Stimulated activated CD8-positive, alpha-beta memory T cell treated with anti-CD3 and anti-CD28 coated beads, Interleukin-15, amount 100 ng/mL, for 4 hours (primary cell): ENCODE results near the gene SPON1.
"Not testable (repeated sequence)": the region's sequence is repeated elsewhere in the genome, so short reads cannot be mapped to it uniquely, and the experiment has no call there.

ENCODE experiments used
- DNase-seq, 2 donors: peaks; one replicate each; pipeline ENCODE4 v3.0.0-alpha.2; 2020; ENCODE audit warnings: low read depth in 2 of 2

Gene SPON1

DNA sequence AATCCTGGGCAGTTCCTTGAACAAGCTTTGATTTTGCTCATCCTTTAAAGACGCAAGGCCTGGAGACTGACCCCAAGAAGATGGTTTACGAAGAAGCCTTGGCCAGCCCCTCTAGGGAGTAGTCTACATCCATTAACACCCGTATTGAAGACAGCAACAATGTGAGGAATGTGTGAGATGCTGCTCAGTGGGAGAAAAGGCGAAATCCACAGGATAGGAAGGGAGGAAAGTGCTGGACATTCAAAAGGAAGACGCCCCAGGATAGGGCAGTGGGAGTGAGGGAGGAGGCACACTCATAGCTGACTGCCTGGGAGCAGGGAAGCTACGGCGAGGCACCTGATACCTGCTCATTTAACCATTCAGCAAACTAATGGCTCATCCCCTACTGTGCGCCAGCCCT, 282.4 kb downstream of the SPON1 start:
- DNase-seq: no peak

GRCh38 chr11:14245444-14245843, 282.9 kb downstream of the SPON1 start:
- DNase-seq: no peak

DNA sequence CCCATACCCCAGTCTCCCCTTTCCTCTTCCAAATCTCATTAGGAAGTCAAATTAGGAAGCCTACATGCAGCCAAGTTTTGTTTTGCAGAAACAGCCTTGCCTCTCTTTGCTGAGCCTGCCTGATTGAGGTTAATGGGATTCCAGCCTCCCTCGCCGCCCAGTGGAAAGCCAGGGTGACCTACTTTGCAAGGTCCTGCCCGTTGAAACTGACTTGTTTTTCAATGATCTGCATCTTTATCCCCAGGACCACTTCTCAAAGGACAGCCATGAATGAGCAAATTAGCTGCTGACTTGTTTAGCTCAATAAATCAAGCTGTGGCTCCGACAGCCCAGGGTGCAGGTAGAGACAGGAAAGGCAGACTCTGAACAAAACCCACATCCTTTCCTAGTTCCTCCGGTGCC, 286.1 kb downstream of the SPON1 start:
- no peak for DNase-seq

DNA sequence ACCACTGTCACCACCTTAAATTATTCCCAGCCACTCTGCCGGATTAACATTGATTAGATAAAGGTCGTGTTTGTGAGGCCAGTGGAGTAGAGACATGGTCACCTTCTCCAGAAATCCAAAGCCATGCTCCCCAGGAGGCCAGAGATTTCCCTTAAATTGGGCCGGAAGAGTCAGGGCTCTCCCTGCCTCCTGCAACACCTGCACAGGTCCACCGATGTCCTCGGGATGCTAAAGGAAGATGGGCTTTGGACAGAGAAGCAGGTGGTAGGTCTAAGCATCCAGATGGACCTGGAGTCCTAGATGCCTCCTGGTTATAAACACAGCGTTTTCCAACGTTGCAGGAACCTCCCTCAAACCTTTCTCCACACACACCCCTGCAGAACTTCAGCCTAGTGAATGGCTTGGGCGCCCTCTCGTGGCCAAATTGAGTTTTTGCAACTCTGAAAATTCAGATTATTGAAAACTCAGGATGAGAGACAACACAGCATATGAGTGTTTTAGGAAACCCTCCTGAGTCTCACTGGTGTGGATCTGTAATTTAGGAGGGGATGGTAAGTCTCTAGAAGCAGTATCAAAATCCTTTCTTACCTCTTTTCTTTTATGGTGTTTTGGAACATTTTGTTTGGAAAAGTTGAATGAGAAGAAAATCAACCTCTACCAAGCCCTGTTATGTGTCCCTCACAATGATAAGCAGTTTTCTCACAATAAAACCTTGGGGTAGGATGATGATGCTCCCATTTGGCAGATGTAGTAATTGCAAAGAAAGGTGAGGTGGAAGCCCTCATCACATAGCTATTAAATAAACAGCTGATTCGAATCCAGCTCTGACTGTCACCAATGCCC, 286.8 kb downstream of the SPON1 start:
- DNase-seq: peak; percentile 19 to 41

DNA sequence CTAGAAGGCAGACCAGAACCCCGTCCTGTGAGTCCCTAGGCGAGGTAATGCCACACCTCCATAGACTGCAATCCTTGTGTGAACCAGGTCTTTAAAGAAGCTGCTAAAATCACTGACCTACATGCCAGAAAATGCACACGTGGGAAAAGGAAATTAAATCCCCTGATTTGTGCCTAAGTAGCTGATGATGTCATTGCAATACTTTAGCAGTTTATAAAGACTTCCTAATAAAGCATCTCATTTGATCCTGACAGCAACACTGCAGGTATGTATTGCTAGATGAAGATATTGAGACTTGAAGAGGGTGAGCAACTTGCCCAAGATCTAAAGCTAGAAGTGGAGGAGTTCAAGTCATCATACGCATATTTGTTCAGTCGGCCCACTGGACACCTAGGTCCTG, 289.2 kb downstream of the SPON1 start:
- no peak for DNase-seq

DNA sequence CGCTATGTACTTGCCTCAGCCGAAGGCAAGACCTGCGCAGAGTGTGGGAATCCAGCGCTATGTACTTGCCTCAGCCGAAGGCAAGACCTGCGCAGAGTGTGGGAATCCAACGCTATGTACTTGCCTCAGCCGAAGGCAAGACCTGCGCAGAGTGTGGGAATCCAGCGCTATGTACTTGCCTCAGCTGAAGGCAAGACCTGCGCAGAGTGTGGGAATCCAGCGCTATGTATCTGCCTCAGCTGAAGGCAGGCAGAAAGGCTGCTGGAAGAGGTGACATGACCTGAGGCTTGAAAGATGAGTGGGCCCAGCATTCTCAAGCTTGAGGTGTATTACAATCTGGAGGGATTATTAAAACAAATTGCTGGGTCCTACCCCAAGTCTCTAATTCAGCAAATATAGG, 290.0 kb downstream of the SPON1 start:
- DNase-seq: not testable (repeated sequence)

- DNase-seq: no peak
Observed at GRCh38 chr11:14253421-14253820, 290.9 kb downstream of the SPON1 start.

- no peak for DNase-seq
Observed at GRCh38 chr11:14253840-14254239, 291.3 kb downstream of the SPON1 start.

GRCh38 chr11:14254533-14255237, 292.2 kb downstream of the SPON1 start:
- no peak for DNase-seq

- no peak for DNase-seq
Observed at GRCh38 chr11:14255238-14255534, 292.7 kb downstream of the SPON1 start.

GRCh38 chr11:14258221-14258935, 295.9 kb downstream of the SPON1 start:
- no peak for DNase-seq

DNA sequence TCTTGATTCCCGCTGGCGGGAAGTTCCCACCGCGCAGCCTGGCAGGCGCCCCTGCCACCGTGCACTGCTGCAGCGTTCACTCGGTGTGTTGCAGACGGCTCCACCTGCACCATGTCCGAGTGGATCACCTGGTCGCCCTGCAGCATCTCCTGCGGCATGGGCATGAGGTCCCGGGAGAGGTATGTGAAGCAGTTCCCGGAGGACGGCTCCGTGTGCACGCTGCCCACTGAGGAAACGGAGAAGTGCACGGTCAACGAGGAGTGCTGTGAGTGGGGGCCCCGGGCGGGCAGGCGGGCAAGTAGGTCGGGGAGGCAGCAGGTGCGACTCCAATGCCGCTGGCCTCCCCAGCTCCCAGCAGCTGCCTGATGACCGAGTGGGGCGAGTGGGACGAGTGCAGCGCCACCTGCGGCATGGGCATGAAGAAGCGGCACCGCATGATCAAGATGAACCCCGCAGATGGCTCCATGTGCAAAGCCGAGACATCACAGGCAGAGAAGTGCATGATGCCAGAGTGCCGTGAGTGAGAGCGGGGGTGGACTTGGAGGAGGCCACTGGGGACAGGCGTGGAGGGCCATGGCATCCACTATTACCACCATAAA, 296.8 kb downstream of the SPON1 start:
- DNase-seq: no peak

- DNase-seq: no peak
Observed at GRCh38 chr11:14259878-14260277, 297.4 kb downstream of the SPON1 start.

DNA sequence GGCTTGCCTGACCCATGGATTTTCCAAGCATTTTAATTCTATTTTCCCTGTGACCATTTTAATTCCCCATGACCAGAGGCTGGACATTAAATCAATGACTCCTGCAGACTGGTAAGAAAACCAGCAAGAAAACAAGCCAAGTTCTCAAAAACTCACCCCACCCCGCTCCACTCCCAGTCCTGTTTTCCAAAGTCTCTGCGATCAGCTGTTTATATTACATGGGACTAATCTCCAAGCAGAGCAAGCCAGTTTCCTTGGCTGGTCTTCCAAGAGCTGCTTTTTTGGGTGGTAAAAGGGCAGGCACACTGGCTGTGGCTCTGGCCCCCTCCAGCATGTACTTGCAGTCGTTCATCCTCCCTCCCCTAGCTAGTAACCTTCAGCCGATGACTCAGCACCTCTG, 298.5 kb downstream of the SPON1 start:
- no peak for DNase-seq

DNA sequence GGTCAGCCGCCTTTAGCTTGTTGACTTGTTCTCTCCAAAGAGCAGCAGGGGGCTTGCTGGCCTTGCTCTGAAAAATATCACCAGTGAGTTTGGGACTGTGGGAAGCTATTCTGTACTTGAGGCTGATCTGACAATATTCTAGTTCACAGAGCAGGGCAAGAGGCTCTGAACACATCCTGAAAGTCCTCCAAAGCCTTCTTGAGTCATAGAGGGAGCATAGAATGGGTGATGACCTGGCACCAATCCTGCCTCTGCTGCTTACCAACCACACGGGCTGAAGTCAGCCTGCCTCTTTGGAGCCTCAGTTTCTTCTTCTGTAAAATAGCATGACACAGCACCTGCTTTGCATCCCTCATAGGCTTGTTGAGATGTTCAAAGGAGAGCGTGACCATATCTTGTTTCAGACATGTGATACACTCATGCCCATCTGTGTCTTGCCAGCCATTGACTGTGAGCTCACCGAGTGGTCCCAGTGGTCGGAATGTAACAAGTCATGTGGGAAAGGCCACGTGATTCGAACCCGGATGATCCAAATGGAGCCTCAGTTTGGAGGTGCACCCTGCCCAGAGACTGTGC, 299.8 kb downstream of the SPON1 start:
- DNase-seq: no peak

DNA sequence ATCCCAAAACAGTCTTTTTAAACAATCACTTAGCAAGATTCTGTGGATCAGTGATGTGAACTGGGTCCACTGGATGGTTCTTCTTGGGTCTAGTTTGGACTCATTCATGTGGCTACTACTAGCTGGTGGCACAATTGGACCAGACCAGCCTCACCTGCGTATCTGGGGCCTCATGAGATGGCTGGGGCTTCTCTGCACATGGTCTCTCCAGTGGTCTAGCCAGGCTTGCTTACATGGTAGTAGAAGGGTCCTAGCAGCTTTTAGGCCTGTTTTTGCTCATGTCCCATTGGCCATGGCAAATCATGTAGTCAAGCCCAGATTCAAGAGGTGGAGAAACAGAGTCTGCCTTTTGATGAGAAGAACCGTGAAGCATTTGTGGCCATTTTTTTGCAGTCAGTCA, 302.4 kb downstream of the SPON1 start:
- no peak for DNase-seq

DNA sequence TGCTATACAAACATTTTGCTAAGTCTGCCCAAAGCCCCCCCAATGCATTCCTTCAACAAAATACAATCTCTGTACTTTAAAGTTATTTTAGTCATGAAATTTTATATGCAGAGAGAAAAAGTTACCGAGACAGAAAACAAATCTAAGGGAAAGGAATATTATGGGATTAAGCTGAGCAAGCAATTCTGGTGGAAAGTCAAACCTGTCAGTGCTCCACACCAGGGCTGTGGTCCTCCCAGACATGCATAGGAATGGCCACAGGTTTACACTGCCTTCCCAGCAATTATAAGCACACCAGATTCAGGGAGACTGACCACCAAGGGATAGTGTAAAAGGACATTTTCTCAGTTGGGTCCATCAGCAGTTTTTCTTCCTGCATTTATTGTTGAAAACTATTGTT, 304.1 kb downstream of the SPON1 start:
- no peak for DNase-seq

DNA sequence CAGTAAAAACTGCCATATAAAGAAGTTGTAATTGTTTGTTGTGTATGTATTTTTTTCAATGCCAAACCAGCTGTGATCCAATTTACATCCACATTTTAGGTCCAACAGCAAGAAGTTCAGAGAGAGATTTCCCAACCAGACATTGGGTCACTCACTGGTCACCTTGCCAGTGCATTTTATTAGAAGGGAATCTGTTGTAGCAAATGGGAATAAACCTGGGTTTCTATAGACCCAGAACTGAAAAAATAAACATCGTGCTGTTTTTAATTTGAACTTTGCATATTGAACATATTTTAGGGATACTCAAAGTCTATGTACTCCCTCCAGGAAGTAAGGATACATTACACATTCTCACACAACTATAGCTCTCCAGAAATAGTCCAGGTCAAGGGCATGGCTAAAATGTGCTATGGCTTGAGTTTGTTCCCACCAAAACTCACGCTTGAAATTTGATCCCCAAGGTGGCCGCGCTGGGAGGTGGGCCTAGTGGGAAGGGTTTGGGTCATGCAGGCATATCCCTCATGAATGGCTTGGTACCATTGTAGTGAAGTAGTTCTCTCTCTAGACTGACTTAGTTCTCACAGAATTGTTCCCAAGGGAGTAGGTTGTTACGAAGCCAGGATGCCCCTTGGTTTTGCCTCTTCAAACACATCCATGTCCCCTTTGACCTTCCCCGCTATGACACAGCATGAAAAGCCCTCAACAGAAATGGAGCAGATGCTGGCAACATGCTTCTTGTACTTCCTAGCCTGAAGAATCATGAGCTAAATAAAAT, 305.5 kb downstream of the SPON1 start:
- DNase-seq: no peak

DNA sequence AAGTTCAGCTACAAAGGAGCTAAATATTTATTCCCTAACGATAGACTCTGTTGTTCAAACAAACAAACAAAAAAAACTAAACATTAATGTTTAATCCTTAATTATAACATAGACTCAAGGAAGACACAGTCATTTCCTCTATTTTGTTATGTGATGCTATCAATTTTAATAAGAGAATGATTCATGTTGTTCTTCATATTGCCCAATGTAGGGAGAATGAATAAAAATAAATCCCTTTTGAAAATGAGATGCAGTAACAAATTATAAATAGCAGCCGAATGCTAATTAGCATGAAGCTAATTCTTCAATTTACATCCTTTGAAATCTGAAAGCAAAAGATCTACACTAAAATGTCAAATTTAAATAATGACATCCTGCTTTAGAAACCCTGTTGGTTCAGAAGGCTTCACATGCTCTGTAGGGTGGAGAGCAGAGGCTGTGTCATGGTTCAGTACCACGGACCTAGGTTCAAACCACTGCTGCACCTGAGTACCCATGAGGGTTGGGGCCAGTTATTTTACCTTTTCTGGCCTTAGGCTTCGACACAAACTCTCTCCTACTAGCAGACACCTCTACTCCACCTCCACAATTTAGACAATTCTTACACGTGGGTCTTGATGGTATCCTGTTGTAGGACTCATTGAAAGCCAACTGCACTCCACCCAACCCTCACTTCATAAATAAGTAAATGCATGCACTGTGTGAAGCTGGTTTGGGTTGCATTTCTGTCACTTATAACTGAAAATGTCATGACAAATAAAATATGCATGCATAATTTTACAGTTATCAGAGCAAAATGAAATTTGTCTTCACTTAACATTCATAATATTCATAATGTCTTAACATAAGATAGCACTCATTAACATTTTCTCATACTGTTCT, 307.4 kb downstream of the SPON1 start:
- DNase-seq: no peak
